Measurements from ENCODE around the gene BORA. TPM values are rescaled to one million over a fixed set of nuclear protein-coding genes. Genes with fewer than 3 reads are reported as not detected.

Gene BORA
- total RNA-seq, 4 donors from 2014 or later: 2.3 to 6.2 (median 3.5) TPM

DNA sequence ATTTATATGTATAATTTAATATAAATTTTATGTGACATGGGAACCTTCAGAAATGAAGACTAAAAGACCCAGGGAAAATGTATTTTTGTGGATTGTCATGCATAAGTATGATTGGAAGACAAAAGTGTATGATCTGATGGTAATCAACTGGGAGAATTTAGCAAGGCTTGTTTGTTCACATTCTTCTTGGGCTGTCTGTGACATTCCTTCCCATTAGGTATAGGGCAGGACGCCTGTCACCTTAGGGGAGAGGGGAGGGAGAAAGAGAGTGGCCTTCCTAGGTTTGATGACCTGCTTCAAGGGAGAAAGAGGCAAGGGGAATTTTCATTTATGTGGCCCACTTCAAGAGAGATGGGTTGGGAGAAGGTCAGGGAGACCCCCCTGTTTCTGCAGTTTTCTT, 76.6 kb downstream of the BORA start:
- TF ChIP-seq, protein P1, sequence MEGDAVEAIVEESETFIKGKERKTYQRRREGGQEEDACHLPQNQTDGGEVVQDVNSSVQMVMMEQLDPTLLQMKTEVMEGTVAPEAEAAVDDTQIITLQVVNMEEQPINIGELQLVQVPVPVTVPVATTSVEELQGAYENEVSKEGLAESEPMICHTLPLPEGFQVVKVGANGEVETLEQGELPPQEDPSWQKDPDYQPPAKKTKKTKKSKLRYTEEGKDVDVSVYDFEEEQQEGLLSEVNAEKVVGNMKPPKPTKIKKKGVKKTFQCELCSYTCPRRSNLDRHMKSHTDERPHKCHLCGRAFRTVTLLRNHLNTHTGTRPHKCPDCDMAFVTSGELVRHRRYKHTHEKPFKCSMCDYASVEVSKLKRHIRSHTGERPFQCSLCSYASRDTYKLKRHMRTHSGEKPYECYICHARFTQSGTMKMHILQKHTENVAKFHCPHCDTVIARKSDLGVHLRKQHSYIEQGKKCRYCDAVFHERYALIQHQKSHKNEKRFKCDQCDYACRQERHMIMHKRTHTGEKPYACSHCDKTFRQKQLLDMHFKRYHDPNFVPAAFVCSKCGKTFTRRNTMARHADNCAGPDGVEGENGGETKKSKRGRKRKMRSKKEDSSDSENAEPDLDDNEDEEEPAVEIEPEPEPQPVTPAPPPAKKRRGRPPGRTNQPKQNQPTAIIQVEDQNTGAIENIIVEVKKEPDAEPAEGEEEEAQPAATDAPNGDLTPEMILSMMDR (IDR thresholded peaks at IDR 0.05; ENCODE audit: low read depth): no peak

Small RNAs within 50 kb of the gene (small RNA-seq; reads per million reads assigned to genes)
- gene RNU6-80P: not detected

Other genes starting within 250 kb of the BORA start
- gene MZT1, start 294 bp upstream of the BORA start, total RNA-seq: 10 to 100 TPM in 1 of 4 donors, 1 to 10 TPM in 3; 4.5 to 10.9 (median 8.8) TPM
- 10 to 100 TPM; 23.6 to 30.8 (median 28.1) TPM for gene DIS3, start 54.0 kb downstream of the BORA start, total RNA-seq
- 10 to 100 TPM; 13.2 to 54.0 (median 30.6) TPM for gene PIBF1, start 54.2 kb downstream of the BORA start, total RNA-seq